HepG2 (cell line): ENCODE measurements around the gene RABGGTB. TPM values are rescaled to one million over a fixed set of nuclear protein-coding genes. Genes with fewer than 3 reads are reported as not detected.

Experiments
- HHEX ChIP-seq: IDR thresholded peaks from 2 replicates; pipeline ENCODE4 v1.6.1; 2016; ENCODE audit warnings: control low read depth
- HMGXB4 ChIP-seq, 2 experiments: sonication (generic) in 1 of 2; formaldehyde crosslinking in 1 of 2; IDR thresholded peaks; 2 replicates each; pipeline versions ENCODE4 v1.4.0 to v1.6.1; 2018 to 2020; ENCODE audit warnings: missing genetic modification reagents in 2 of 2, borderline replicate concordance in 1 of 2, low read depth in 1 of 2, mild to moderate bottlenecking in 1 of 2, missing biosample characterization in 1 of 2
- MIER3 ChIP-seq: IDR thresholded peaks from 2 replicates; pipeline ENCODE4 v1.6.1; 2016; ENCODE audit warnings: missing compliant biosample characterization, borderline replicate concordance
- NFYB ChIP-seq: sonication (generic); formaldehyde crosslinking; IDR thresholded peaks from 2 replicates; pipeline ENCODE4 v1.4.0; 2020; ENCODE audit warnings: missing genetic modification reagents
- SMC3 ChIP-seq: IDR thresholded peaks from 2 replicates; pipeline ENCODE4 v1.6.1; 2011; ENCODE audit warnings: low read length, improper control_type of control experiment
- SP2 ChIP-seq: sonication (generic); formaldehyde crosslinking; IDR thresholded peaks from 2 replicates; pipeline ENCODE4 v1.5.1; 2020; ENCODE audit warnings: mild to moderate bottlenecking, missing genetic modification reagents
- THAP11 ChIP-seq: IDR thresholded peaks from 2 replicates; pipeline ENCODE4 v1.6.1; 2016; ENCODE audit warnings: missing biosample characterization, missing genetic modification reagents
- TOE1 ChIP-seq: sonication (generic); formaldehyde crosslinking; IDR thresholded peaks from 2 replicates; pipeline ENCODE4 v1.4.0; 2020; ENCODE audit warnings: mild to moderate bottlenecking, missing genetic modification reagents
- ZFP36L2 ChIP-seq: sonication (generic); formaldehyde crosslinking; IDR thresholded peaks from 2 replicates; pipeline ENCODE4 v1.4.0; 2020; ENCODE audit warnings: missing genetic modification reagents
- ZNF142 ChIP-seq: sonication (generic); formaldehyde crosslinking; IDR thresholded peaks from 2 replicates; pipeline ENCODE4 v1.4.0; 2020; ENCODE audit warnings: missing genetic modification reagents
- ZNF33B ChIP-seq: sonication (generic); formaldehyde crosslinking; IDR thresholded peaks from 2 replicates; pipeline ENCODE4 v1.5.1; 2020; ENCODE audit warnings: mild to moderate bottlenecking, missing genetic modification reagents
- ZNF512 ChIP-seq: sonication (generic); formaldehyde crosslinking; IDR thresholded peaks from 2 replicates; pipeline ENCODE4 v1.4.0; 2020; ENCODE audit warnings: mild to moderate bottlenecking, missing genetic modification reagents
- ZNF549 ChIP-seq: sonication (generic); formaldehyde crosslinking; IDR thresholded peaks from 2 replicates; pipeline ENCODE4 v1.5.0; 2020; ENCODE audit warnings: missing genetic modification reagents
- ZNF569 ChIP-seq: sonication (generic); formaldehyde crosslinking; IDR thresholded peaks from 2 replicates; pipeline ENCODE4 v1.5.0; 2020; ENCODE audit warnings: mild to moderate bottlenecking, missing genetic modification reagents, moderate library complexity, borderline replicate concordance
- polyA plus RNA-seq, 8 experiments: library from polyadenylated mRNA; depleted of rRNA in 3 of 8; stranded (reverse) in 7 of 8; unstranded in 1 of 8; fragments of >200 nt; fragmentation: Illumina TruSeq in 4 of 8; extraction: Trizol in 4 of 8; gene quantifications; 2 replicates each; pipeline versions ENCODE4 v1.2.1 to v1.2.3, GENCODE V29; 2011 to 2016; ENCODE audit warnings: low read depth in 4 of 8, missing spikeins in 1 of 8, mixed read lengths in 1 of 8; ENCODE audit not compliant: insufficient read depth in 1 of 8
- total RNA-seq, 5 experiments: library from RNA; depleted of rRNA; stranded (reverse); fragments of >200 nt; fragmentation: Illumina TruSeq; extraction: Trizol; gene quantifications; 2 replicates each; pipeline ENCODE4 v1.2.3, GENCODE V29; 2016; ENCODE audit warnings: low read depth in 1 of 5

RABGGTB gene
- total and polyA plus RNA-seq, 2 of the 13 experiments (the other 11 are each of a cell fraction or from before 2014, with no cell fraction given): 185 to 290 TPM

GRCh38 chr1:75785983-75786853 lies at the start of gene RABGGTB (continued):
- no peak for TF ChIP-seq ZNF549 (CRISPR knock-in tag)
- TF ChIP-seq ZNF33B (CRISPR knock-in tag): peak; percentile 24; the same call in 1 of the 2 replicates
- TF ChIP-seq ZNF569 (CRISPR knock-in tag): no peak
- TF ChIP-seq HMGXB4 (CRISPR knock-in tag; IDR thresholded peaks at IDR 0.05; ENCODE audit: borderline replicate concordance in 1 of 2, low read depth in 1 of 2): peak; percentile 68 to 77; a peak in 3 of 4 replicates
- TF ChIP-seq TOE1 (CRISPR knock-in tag): no peak
- peak; percentile 83 for TF ChIP-seq THAP11 (CRISPR knock-in tag)
- TF ChIP-seq ZNF512 (CRISPR knock-in tag): no peak
- TF ChIP-seq HHEX (CRISPR knock-in tag): no peak; the same call in 1 of the 2 replicates
- no peak for TF ChIP-seq SP2 (CRISPR knock-in tag)
- TF ChIP-seq ZNF142: no peak
- 0 out of 2 replicates have a peak, but pooled peaks have one; percentile 16 for TF ChIP-seq SMC3
- no peak for TF ChIP-seq NFYB (CRISPR knock-in tag)
- no peak; the same call in 1 of the 2 replicates for TF ChIP-seq ZFP36L2 (CRISPR knock-in tag)
- TF ChIP-seq MIER3: peak; percentile 84; the same call in 1 of the 2 replicates
